GM18517 (cell line): Measurements from ENCODE around the gene PICK1.
"Not testable (repeated sequence)": the region's sequence is repeated elsewhere in the genome, so short reads cannot be mapped to it uniquely, and the experiment has no call there.

Experiments
- ATAC-seq: cut with Tn5 transposase; IDR thresholded peaks from one replicate; pipeline ENCODE4 v1.9.1; 2021; ENCODE audit warnings: mild to moderate bottlenecking, moderate library complexity; ENCODE audit not compliant: unreplicated experiment

The PICK1 gene

GRCh38 chr22:38110863-38111852 is 54.0 kb downstream of the PICK1 start:
- no peak for ATAC-seq

- no peak for ATAC-seq
Observed at GRCh38 chr22:38111925-38112355, 54.7 kb downstream of the PICK1 start.

GRCh38 chr22:38112381-38112780 is 55.2 kb downstream of the PICK1 start:
- no peak for ATAC-seq

GRCh38 chr22:38114484-38115398 is 57.5 kb downstream of the PICK1 start:
- ATAC-seq: no peak

GRCh38 chr22:38115423-38116205 is 58.4 kb downstream of the PICK1 start:
- no peak for ATAC-seq

- not testable (repeated sequence) for ATAC-seq
Observed at GRCh38 chr22:38117556-38117955, 60.4 kb downstream of the PICK1 start.

GRCh38 chr22:38118182-38118581 is 61.0 kb downstream of the PICK1 start:
- no peak for ATAC-seq

- not testable (repeated sequence) for ATAC-seq
Observed at GRCh38 chr22:38118747-38119146, 61.5 kb downstream of the PICK1 start.

- ATAC-seq: no peak
Observed at GRCh38 chr22:38120359-38121110, 63.3 kb downstream of the PICK1 start.

GRCh38 chr22:38122616-38123015 is 65.4 kb downstream of the PICK1 start:
- no peak for ATAC-seq

GRCh38 chr22:38124236-38124974 is 67.2 kb downstream of the PICK1 start:
- ATAC-seq: no peak

- ATAC-seq: no peak
Observed at GRCh38 chr22:38125038-38125610, 67.9 kb downstream of the PICK1 start.
